ENCODE data around the gene TANGO2.

The TANGO2 gene

DNA sequence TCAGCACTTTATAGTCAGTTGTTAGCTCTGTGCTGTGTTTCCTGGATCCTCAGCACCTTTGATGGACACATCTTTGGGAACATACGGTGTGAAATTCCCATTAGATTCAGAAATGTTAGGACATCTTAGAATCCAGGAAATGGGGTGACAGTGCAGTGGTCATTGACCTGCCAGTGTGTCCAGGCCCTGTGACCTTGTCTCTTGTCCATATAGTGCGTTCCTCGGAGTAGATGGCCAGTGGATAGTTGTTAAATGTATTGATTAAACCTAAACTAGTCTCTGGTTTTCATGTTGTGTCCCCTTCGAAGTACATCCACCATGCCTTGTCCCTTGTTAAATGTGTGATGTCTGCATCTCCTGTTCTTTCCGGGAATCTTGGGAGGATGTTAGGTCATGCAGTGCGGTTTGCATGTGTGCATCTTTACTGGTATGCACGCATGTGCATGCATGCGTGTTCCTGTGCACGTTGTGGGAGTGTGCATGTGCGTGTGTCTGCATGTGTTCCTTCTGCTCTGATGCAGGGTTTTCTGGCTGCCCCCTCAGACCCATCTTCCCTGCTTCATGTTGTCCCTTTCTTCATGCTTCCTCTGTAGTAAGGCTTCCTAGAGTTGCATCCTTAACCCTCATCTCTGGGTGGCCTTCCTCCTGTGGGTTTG lies 63.1 kb downstream of the TANGO2 start:
- no peak for DNase-seq (ENCODE audit: low read depth in 2 of 3, low spot score in 2 of 3)

DNA sequence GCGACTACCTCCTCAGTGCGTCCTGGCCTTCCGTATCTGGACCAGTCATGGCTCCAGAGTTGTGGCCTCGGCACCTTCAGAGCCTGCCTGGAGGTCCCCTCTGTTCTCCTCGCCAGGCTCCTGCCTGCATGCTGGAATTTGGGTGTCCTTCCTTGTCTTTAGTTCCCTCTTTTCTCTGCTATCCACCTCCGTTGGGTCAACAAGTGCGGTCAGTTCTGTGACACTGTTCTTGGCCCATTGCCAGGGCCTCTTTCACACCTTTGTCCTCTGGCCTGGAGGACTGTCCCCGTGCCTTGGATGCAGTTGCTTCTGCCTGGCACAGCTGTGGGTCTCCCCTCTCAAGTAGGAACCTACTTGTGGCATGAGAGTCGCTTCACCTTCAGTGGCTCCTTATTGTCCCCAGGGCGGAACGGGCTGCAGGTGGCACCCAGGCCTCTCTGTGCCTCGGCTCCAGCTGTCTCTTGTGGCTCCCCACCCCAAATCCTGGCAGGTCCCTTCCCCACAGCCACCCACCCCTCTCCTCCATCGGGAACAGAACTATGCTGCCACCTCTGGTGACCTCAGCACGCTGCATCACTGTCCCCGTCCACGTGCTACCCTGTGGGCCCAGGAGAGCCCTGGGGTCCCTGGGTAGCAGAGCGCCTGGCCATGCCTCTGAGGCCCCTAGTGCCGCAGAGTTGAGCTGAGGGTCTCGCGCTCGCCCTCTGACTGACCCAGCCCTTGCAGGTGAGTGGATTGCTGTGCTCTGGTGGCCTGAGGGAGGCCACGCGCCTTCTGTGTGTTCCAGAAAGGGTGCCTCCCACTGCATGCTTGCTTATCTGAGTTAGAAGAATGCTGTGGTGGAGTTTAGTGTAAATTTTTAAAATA lies 63.9 kb downstream of the TANGO2 start:
- DNase-seq (ENCODE audit: low read depth in 2 of 3, low spot score in 2 of 3): no peak

DNA sequence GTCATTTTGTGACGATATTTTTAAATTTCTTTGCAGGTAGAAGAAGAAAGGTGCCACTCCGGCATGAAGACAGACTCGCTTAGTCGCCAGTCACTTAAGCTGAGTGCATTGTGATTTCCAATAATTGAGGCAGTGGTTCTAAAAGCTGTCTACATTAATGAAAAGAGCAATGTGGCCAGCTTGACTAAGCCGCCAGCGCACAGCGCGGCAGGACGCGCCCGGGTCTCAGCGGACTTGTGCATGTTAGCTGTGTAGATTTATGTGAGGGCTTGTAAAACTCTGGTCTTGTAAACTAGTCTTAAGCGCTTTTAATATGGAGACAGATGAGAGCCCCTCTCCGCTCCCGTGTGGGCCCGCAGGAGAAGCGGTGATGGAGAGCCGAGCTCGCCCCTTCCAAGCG lies 64.7 kb downstream of the TANGO2 start:
- DNase-seq (ENCODE audit: low read depth in 2 of 3, low spot score in 2 of 3): no peak

DNA sequence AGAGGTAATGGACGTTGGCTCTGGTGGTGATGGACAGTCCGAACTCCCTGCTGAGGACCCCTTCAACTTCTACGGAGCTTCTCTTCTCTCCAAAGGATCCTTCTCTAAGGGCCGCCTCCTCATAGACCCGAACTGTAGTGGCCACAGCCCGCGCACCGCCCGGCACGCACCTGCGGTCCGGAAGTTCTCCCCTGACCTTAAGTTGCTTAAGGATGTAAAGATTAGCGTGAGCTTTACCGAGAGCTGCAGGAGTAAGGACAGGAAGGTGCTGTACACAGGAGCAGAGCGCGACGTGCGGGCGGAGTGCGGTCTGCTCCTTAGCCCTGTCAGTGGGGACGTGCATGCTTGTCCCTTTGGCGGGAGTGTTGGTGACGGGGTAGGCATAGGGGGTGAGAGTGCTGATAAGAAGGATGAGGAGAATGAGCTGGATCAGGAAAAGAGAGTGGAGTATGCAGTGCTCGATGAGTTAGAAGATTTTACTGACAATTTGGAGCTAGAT lies 65.2 kb downstream of the TANGO2 start:
- no peak for DNase-seq (ENCODE audit: low read depth in 2 of 3, low spot score in 2 of 3)

DNA sequence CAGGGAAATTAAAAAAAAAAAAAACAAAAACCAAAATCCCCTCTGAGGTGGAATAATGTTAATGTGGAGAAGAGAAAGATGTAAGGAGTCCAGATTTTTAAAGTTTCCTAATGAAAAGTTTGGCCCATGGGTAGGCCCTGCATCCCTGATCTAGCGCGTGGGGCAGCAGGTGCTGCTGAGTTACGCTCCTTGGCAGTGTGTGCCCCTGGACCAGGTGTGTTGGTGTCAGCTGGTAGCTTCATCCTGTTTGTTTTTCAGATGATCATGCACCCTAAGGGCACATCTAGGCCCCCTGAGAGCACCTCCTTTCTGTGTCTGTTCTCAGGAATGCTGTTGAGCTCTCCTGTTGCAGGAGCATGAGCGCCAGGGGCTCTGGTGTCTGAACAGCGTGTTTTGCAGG lies 65.9 kb downstream of the TANGO2 start:
- DNase-seq (ENCODE audit: low read depth in 2 of 3, low spot score in 2 of 3): no peak

DNA sequence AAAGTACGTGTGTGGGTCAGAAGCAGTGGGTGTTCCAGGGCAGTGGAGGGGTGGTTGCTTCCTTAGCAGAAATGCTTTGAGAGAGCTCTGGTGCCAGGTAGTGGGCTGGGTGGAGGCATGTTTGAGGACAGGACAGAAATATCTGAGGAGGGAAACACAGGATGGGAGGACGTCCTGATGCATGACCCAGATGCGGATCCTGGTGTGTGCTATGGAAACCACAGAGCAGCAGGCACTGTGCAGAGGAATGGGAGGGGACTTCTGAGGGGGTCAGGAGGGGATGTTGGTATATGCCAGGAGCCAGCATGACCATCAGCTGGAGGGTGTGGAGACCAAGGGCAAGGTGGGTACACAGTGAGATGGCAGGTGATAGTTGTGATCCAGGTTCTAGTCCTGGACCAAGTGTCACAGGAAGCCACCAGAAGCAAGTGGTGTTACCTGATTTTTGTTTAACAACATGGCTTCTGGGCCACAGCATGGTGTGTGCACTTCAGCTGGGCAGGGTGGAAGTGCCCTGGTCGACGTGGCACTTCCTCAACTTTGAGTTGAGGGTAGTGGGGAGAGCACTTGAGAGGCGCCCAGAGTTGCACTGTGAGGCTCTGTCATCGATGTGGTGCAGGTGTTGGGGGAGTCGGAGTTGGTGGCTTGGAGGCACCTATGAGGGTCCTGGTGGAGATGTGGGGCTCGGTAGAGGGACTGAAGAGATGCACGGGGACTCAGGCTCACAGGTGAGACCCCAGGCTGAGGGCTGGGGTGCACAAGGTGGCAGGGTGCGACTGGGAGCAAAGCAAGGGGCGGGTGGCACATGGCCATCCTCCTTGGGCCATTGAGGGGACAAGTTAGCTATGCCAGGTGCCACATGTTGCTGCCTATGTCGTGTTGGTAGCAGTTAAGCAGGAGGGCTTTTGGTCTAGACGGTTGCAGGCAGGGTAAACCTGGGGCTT lies 66.7 kb downstream of the TANGO2 start:
- no peak for DNase-seq (ENCODE audit: low read depth in 2 of 3, low spot score in 2 of 3)

DNA sequence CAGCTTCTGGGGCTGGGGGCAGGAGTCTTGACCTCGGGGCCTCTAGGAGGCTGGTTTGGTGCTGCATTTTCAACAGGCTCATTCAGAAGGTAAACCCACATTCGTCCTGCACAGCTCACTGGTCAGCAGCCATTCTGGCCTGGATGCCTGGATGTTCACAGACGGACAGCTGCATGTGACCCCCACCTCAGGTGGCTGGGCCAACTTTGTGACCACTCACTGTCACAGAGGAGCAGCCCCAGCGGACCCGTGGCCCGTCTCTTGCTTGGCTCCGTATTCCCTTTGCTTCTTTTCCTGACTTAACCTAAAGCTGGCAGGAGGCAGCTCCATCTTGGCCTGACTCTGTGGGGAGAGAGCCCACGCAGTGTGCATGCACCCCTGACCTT lies 67.3 kb downstream of the TANGO2 start:
- DNase-seq (ENCODE audit: low read depth in 2 of 3, low spot score in 2 of 3): no peak

DNA sequence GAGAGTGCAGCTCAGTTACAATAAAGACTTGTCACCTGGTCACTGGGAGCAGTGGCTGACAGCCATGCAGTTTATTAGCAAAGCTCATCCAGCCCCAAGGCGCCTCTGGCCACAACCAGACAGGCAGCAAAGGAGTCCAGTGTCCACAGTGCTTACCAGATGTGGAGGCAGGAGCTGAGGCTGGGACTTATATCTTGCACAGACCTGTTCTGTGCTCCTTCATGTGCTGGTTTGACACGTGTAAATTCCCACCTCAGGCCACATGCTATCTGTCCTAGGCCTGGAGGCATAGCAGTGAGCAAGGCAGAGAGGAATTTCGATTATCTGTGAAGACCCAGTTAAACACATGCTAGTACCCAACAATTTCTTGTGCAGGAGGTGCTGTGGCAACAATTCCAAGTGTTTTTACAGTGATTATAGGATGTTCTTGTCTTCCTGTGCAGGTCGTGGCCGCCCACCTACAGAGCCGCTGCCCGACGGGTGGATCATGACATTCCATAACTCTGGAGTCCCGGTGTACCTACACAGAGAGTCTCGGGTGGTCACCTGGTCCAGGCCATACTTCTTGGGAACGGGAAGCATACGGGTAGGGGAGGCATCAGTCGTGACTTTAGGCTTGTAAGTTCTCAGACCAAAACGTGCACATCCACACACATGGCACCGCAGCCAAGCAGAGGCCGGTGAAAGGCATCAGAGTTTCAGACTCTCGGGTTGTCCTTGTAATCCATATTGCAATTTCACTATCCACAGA lies 68.5 kb downstream of the TANGO2 start:
- no peak for DNase-seq (ENCODE audit: low read depth in 2 of 3, low spot score in 2 of 3)

DNA sequence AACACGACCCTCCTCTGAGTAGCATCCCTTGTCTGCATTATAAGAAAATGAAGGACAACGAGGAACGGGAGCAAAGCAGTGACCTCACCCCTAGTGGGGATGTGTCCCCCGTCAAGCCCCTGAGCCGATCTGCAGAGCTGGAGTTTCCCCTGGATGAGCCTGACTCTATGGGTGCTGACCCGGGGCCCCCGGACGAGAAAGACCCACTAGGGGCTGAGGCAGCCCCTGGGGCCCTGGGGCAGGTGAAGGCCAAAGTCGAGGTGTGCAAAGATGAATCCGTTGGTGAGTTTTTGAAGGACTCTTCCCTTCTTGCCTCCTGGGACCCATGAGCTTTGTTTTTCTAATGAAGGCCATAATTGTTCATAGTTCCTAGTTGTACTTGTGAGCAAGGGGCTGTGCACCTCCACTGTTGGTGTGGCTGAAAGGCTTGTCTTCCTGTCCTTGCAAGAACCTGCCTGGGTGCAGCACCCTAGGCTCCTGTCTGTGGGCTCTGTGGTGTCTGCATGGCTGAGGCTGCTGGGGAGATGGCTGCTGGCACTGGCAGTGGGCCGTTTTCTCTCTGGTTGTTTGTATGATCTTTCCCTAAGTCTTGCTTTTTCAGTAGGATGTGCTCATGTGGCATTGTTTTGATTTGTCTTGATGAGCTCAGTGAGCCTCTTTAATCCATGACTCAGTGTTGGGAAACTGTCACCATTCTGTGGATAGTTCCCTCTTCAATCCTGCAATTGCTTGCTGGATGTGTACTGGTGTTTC lies 69.2 kb downstream of the TANGO2 start:
- no peak for DNase-seq (ENCODE audit: low read depth in 2 of 3, low spot score in 2 of 3)

DNA sequence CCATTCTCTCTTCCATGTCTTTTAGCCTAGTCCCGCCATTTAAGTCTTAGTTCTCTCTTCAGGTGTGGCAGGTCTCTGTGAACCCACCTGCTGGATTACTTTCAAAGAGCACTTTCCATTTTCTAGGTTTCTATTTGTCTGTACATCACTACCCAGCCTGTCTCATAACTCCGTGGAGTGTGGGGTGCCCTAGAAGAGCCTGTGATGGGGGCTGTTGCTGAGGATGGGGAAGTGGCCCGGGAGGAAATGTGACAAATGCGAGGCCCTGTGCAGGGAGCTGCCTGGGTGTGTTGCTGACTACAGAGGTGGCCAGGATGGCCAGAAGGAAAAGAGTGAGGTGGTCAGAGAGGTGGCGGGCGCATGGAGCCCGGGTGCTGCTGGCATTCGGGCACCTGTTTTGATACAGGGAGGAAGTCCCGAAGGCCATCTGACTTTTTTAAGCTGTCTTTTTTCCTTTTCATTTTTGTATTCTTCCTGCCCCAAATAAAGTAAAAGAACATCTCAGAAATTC lies 69.9 kb downstream of the TANGO2 start:
- no peak for DNase-seq (ENCODE audit: low read depth in 2 of 3, low spot score in 2 of 3)

DNA sequence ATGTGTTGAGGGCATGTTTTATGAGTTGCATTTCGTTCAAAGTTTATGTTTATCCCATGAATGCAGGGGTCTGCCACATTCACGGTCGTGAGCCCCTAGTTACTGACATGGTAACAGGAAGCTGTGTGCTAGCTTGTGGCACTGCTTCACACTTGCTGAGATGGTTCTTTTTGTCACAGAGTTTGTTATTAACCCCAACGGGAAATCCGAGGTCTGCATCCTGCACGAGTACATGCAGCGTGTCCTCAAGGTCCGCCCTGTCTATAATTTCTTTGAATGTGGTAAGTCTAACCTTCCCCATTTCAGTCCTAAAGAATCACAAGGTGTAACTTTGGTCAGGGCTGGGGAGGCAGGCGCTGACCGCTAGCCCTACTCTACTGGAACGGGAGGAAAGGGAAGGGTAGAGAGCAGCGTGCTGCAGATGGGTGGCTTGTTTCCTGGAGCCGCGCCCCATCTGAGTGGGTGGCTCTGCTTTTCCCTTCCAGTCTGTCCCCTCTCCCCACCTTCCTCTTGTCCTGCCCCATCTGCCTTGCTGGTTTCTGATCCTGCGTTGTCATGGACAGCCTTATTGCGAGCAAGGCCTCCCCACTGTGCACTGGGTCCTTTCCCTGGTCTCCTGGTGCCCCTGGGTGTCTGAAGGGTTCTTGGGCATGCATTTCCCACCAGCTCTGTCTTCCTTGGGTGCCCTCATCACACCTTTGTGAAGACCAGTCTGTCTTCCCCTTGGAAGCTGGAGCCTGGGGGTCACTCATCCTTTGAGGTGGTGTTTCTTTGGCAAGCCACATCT lies 71.0 kb downstream of the TANGO2 start:
- no peak for DNase-seq (ENCODE audit: low read depth in 2 of 3, low spot score in 2 of 3)

DNA sequence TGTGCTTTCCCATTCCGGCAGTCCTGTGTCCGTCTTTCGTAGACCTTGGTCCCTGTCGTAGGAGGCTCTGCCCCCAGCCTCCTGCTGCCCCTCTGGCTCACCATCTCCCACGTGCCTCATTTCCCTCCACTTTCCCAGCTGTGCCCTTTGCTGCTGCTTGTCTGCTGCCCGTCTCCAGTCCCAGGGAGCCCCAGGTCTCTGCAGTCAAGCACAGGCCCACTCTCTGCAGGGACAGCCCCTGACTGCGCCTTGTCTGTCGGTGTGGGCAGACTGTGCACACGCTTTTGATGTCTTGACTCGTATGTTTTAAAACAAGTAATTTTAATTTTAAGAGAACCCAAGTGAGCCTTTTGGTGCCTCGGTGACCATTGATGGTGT lies 71.6 kb downstream of the TANGO2 start:
- DNase-seq (ENCODE audit: low read depth in 2 of 3, low spot score in 2 of 3): no peak

DNA sequence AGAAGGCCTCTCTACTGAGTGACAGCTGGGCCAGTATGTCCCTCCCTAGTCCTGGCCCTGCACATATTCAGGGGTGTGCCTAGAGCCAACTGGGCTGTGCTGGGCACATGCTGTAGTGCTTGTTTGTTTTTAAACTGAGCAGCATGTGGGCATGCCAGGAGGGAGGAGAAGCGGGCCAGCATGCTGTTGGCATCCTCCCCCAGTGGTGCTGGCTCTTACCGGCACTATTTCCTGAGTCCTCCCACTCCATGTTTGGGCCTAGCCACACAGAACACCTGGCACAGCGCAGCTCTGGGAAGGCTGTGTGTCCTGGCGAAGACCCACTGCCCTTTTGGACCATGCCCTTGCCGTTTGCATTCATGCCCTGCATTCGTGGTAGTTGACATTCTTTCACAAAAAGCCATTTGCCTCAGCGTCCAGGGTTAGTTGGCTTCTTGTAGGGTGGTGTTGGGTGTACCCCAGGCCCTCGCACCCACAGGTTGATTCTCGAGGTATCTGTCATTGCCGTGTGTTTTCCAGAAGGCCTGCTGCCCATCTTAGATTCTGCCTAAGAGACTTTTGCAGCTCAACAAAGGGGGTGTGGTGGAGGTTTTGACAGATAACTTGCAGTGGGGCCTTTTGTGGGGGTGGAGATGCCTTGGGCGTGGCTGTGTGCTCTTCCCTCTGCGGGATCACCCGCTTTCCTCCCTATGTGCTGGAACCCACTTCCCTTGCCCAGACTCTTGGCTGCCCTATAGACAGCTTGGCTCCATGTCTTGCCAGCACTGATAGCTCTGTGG lies 72.7 kb downstream of the TANGO2 start:
- DNase-seq (ENCODE audit: low read depth in 2 of 3, low spot score in 2 of 3): no peak

DNA sequence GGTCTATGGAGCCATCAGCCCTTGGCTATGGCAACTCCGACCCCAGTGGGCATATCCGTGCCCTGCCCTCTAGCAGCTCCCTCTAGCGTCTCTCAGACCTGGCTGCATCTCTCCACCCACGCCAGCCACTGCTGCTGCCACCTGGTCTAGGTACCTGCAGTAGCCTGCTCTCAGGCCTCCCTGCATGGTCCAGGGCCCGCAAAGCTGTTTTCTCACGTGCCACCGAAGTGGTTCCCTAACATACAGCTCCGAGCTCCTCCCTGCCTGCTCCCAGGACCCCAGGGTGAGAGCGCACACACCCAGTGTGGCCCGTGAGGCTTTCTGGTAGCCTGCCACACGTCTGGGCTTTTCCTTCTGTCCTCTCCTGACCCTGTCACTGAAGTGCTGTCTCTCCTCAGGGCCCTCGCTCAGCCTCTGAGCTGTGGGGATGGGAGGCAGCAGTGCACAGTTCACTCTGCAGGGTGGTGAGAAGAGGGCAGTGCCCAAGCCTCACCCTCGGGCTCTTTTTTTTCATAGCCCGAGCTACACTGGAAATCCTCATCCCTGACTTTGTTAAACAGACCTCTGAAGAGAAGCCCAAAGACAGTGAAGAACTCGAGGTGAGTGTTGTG lies 73.4 kb downstream of the TANGO2 start:
- no peak for DNase-seq (ENCODE audit: low read depth in 2 of 3, low spot score in 2 of 3)

DNA sequence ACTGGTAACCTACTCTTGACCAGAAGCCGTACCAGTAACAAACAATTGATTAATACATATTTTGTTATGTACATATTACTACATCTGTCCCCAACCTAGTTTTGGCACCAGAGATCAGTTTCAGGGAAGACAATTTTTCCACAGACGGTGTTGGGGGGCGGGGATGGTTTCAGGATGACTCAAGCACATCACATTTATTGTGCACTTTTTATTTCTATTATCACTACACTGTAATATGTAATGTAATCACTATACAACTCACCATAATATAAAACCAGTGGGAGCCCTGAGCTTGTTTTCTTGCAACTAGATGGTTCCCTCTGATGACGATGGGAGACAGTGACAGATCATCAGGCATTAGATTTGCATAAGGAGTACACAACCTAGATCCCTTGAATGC lies 74.6 kb downstream of the TANGO2 start:
- DNase-seq (ENCODE audit: low read depth in 2 of 3, low spot score in 2 of 3): no peak

DNA sequence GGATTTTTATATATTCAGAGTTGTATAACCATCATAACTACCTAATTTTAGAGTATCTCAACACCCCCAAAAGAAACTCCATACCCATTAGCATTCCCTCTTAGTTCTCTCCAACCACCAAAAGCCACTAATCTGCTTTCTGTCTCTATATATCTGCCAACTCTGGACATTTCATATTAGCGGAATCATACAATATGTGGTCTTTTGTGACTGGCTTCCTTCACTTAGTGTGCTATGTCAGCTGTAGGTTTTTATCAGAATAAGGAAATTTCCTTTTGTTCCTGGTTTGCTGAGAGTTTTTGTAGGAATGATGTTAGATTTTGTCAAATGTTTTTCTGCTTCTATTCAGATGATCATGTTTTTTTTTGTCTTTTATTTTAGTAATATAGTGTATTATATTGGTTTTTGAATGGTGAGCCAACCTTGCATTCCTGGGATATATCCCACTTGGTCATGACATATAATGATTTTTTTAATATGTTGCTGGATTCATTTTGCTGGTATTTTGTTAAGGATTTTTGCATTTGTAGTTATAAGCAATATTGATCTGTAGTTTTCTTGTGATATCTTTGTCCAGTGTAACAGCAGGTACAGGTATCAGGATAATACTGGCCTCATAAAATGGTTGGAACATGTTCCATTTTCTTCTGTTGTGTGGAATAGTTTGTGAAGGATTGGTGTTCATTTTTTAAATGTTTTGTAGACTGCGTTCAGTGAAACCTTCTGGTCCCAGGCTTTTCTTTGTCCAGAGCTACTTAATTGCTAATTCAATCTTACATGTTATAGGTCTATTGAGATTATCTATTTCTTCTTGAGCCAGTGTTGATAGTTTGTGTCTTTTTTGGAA lies 75.9 kb downstream of the TANGO2 start:
- DNase-seq (ENCODE audit: low read depth in 2 of 3, low spot score in 2 of 3): no peak

DNA sequence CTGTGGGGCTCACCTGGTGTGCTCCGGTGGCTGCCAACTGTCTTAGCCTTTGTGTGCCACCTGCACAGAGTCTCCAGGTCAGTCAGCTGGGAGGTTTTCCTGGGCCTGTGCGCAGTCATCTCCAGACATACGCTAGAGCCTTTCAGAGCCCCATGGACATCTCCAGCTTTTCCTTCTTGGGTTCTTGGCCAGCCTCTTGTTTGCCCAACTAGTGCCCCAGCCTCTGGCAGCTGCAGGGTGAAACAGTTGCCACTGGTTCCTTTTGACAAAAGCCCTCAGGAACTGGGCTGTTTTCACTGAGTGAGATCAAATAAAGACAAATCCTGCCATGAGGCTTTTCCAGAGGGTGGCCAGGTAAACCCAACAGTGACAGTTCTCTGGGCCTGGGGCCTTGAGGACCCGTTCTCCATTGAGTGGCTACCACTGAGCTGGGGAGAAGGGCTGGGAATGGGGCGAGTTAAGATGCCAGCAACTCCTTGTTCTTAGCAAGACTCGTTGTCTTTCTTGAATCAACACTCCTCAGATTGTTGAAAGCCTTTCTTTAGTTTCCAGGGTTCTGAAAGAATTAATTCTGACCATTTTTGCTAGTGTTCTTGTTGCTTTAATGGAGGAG lies 78.3 kb downstream of the TANGO2 start:
- no peak for DNase-seq (ENCODE audit: low read depth in 2 of 3, low spot score in 2 of 3)

Data from activated CD8-positive, alpha-beta memory T cell treated with anti-CD3 and anti-CD28 coated beads for 48 hours (primary cell).